ENCODE measurements around the gene ADGRG4.
"Not testable (repeated sequence)": the region's sequence is repeated elsewhere in the genome, so short reads cannot be mapped to it uniquely, and the experiment has no call there.

ADGRG4 gene

DNA sequence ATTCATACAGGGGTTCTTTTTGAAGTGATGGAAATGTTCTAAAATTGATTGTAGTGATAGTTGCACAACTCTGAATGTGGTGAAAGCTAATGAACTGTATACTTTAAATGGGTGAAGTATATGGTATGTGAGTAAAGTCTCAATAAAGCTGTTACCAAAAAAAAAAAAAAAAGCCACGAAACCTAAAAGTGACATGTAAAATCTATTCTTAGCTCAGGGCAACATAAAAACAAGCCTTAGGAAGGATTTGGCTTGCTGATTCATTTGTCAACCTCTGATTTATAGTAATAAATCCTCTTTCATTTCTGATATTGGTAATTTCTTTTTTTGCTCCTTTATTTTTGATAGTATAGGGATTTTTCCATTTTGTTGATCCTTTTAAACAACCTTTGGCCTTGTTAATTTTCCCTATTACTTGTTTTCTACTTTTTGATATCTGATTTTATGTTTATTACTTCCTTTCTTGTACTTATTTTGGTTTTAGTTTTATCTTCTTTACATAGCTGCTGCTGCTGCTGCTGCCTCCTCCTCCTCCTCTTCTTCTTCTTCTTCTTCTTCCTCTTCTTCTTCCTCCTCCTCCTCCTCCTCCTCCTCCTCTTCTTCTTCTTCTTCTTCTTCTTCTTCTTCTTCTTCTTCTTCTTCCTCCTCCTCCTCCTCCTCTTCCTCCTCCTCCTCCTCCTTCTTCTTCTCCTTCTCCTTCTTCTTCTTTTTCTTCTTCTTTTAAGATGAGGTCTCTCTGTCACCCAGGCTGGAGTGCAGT lies 79.4 kb downstream of the ADGRG4 start:
- DNase-seq (ENCODE audit: low read depth in 2 of 2): no peak

GRCh38 chrX:136386173-136386572 lies 85.4 kb downstream of the ADGRG4 start:
- DNase-seq (ENCODE audit: low read depth in 2 of 2): no peak

GRCh38 chrX:136386826-136387225 lies 86.1 kb downstream of the ADGRG4 start:
- DNase-seq (ENCODE audit: low read depth in 2 of 2): no peak

GRCh38 chrX:136387951-136388502 lies 87.3 kb downstream of the ADGRG4 start:
- no peak for DNase-seq (ENCODE audit: low read depth in 2 of 2)

DNA sequence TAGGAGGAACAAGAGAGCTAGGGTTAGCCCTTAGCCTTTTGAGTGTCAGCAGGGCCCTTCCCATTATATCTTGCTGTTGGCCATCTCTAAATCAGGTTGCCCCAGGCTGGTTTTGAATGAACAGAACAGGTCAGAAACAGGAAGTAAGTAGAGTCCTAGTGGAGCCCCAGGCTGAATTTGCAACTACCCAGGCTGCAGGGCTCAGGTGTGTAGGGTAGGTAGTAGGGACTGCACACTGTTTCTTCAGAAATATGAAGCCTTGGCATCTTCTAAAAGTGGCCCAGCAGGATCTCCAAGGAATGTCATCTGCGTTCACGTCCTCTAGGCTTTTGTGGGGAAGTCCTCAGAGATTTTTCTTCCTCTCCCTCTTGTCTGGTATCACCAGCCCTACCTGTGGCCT lies 90.2 kb downstream of the ADGRG4 start:
- no peak for DNase-seq (ENCODE audit: low read depth in 2 of 2)

GRCh38 chrX:136395271-136395670 lies 94.5 kb downstream of the ADGRG4 start:
- no peak for DNase-seq (ENCODE audit: low read depth in 2 of 2)

GRCh38 chrX:136397001-136397400 lies 96.2 kb downstream of the ADGRG4 start:
- no peak for DNase-seq (ENCODE audit: low read depth in 2 of 2)

DNA sequence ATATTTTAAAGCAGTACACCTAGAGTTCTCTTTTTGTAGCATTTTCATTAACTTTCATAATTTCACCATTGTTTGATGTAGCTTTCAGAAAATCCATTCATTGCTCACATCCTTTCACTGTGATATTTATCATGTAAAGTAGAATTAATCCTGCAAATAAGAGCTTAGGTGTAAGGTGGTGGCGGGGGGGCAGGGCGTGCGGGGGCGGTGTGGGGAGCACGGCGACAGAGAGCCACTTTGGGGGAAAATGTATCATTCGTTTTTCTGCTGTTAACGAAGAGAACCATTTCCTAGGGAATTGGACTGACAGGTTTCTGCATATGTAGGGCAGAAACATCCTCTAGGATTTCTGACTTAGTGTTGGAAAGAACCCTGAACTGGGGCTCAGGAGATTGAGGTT lies 104.4 kb downstream of the ADGRG4 start:
- DNase-seq (ENCODE audit: low read depth in 2 of 2): no peak

DNA sequence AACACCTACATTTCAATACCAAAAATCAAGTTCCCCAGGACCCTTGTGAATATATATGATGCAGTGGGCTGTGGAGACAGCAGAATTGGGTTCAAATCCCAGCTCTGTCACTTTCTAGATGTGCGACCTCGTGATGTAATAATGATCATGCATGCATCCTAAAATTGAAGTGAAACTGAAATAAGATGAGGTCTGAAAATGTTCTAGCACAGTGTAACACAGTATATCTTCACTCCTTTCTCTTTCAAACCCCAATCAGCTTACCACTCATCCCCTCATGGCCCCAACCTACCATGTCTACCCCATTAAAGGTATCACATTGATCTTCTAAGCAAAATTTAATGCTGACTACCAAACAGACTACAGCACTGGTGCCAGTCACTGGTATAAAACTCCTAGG lies 117.0 kb downstream of the ADGRG4 start:
- no peak for DNase-seq (ENCODE audit: low read depth in 2 of 2)

DNA sequence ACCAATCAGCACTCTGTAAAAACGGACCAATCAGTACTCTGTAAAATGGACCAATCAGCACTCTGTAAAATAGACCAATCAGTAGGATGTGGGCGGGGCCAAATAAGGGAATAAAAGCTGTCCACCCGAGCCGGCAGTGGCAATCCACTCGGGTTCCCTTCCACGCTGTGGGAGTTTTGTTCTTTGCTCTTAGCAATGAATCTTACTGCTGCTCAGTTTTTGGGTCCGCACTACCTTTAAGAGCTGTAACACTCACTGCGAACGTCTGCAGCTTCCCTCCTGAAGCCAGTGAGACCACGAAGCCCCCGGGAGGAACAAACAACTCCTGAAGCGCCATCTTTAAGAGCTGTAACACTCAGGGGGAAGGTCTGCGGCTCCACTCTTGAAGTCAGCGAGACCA lies 120.6 kb downstream of the ADGRG4 start:
- DNase-seq (ENCODE audit: low read depth in 2 of 2): no peak

DNA sequence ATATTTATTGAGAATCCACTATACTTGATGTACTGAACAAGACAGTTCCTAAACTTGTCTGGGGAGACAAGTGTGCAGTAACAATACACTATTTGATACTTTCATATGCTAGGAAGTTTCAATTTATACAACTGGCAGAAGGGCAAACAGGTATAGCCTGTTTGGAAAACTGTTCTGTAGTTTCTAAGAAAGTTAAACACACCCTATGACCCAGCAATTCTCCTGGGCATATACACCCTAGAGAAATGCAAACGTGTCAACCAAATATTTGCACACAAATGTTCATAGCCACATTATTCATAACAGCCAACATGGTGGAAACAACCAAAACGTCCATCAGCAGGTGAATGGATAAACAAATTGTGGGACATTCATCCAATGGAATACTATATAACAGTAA lies 123.0 kb downstream of the ADGRG4 start:
- DNase-seq (ENCODE audit: low read depth in 2 of 2): no peak

DNA sequence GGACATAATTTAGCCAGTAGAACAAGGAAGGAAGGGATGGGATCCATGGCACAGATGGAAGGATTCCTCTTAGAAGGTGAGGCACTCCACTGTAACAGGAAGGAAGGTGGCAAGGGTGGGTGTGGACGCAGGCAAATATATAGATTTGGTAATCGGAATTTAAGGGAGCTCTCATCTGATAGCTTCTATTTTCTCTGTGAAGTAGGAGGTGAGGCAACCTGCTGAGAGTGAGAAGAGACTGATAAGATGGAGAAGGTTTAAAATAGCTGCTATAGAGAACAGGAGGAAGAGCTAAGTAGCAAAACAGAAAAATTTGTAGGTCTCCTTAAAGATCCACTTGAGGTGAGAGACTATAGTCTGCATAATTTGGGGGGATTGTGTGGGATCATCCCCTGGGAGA lies 125.2 kb downstream of the ADGRG4 start:
- DNase-seq (ENCODE audit: low read depth in 2 of 2): no peak

- DNase-seq (ENCODE audit: low read depth in 2 of 2): no peak
Measured at GRCh38 chrX:136431625-136432024, 130.9 kb downstream of the ADGRG4 start.

GRCh38 chrX:136437774-136438173 lies 137.0 kb downstream of the ADGRG4 start:
- DNase-seq (ENCODE audit: low read depth in 2 of 2): no peak

DNA sequence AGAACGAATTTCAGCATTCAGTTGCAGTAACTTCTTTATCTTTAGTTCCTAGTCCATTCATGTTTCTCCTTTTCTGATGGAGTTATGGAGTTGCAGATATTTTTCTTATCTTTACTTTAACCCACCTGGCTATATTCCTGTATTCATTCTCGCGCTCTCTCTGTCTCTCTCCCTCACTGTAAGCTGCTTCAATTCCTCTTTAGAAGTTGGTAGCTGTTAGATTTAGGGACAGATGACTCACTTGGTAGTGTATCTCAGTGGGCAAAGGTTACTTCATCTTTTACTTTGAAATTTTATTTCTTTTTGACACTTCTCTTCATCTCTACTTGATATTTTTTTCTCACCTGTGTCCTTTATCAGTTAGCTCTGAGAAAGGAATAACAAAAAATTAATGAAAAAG lies 137.4 kb downstream of the ADGRG4 start:
- no peak for DNase-seq (ENCODE audit: low read depth in 2 of 2)

DNA sequence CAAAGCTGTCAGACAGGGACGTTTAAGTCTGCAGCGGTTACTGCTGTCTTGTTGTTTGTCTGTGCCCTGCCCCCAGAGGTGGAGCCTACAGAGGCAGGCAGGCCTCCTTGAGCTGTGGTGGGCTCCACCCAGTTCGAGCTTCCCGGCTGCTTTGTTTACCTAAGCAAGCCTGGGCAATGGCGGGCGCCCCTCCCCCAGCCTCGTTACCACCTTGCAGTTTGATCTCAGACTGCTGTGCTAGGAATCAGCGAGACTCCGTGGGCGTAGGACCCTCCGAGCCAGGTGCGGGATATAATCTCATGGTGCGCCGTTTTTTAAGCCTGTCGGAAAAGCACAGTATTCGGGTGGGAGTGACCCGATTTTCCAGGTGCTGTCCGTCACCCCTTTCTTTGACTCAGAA lies 144.9 kb downstream of the ADGRG4 start:
- not testable (repeated sequence) for DNase-seq (ENCODE audit: low read depth in 2 of 2)

- no peak for DNase-seq (ENCODE audit: low read depth in 2 of 2)
Measured at GRCh38 chrX:136446208-136446607, 145.4 kb downstream of the ADGRG4 start.

GRCh38 chrX:136447308-136447707 lies 146.5 kb downstream of the ADGRG4 start:
- no peak for DNase-seq (ENCODE audit: low read depth in 2 of 2)

DNA sequence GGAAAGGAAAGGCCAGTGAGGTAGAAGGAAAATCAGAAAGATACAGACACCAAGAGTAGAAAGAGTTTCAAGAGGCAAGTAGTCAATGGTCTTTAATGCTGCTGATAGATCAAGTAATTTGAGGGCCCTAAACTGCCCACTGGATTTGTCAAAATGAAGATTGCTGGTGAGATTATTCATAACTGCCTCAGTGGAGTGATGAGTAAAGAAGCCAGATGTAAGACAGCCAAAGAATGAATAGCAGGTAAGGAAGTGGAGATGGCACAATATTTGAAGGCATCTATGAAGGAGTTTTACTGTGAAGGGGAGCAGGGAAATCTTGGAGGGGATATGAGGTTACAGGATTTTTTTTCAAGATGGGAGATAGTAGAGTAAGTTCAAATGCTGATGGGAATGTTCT lies 147.2 kb downstream of the ADGRG4 start:
- no peak for DNase-seq (ENCODE audit: low read depth in 2 of 2)

GRCh38 chrX:136450050-136450830 lies 149.5 kb downstream of the ADGRG4 start:
- no peak for DNase-seq (ENCODE audit: low read depth in 2 of 2)

- no peak for DNase-seq (ENCODE audit: low read depth in 2 of 2)
Measured at GRCh38 chrX:136452614-136453013, 151.9 kb downstream of the ADGRG4 start.

DNA sequence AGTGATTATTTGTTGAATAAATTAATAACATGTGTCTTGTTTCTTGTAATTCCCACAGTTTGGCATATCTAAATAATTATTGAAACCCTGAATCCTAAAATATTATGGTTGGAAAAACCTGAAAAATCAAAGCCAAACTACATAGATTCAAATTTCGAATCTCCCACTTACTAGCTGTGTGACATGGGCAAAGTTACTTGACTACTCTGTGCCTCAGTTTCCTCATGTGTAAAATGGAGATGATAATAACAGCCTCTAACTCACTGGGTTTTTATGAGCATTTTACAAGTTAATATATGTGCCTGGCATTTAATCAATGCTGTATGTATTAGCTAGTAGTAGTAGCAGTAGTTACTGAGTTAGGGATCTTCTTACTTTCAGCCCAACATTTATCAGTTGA lies 152.4 kb downstream of the ADGRG4 start:
- DNase-seq (ENCODE audit: low read depth in 2 of 2): no peak

GRCh38 chrX:136453771-136454170 lies 153.0 kb downstream of the ADGRG4 start:
- DNase-seq (ENCODE audit: low read depth in 2 of 2): no peak
